ENCODE measurements around the gene FIGNL1.
A peak's percentile ranks its signal among the peaks of the same experiment; 100 is the strongest.

FIGNL1 gene, protein sequence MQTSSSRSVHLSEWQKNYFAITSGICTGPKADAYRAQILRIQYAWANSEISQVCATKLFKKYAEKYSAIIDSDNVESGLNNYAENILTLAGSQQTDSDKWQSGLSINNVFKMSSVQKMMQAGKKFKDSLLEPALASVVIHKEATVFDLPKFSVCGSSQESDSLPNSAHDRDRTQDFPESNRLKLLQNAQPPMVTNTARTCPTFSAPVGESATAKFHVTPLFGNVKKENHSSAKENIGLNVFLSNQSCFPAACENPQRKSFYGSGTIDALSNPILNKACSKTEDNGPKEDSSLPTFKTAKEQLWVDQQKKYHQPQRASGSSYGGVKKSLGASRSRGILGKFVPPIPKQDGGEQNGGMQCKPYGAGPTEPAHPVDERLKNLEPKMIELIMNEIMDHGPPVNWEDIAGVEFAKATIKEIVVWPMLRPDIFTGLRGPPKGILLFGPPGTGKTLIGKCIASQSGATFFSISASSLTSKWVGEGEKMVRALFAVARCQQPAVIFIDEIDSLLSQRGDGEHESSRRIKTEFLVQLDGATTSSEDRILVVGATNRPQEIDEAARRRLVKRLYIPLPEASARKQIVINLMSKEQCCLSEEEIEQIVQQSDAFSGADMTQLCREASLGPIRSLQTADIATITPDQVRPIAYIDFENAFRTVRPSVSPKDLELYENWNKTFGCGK

DNA sequence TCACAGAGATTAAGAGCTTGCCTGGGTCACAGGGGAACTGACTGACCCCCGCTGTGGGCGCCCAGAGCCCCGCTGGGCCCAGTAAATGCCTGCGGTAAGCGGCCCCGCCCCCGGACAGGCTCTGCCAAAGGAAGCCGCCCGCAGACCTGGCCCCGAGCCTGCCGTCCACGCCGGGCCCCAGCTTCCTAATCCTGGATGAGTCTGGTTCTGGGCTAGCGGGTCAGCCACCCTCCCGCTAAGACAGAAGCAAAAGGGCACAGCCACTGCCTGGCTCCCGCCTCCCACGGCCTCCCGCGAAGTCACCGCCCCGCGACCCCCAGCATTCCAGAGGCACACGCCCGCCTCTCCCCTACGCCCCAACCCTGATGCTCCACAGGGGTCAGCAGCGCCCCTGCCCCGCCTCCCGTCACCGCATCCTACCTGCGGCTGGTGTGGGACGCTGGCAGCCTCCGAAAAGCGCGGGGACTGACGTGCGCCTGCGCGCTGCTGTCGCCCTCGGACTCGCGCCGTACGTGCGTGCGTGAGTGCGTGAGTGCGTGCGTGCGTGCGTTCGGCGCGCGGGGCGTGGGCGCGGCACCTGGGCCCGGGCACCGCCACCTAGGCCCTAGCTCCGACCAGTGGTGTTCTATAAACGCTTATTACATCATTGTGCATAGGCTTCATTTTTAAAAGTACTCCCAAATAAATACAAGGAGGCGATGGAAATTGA is at the start of gene FIGNL1:
Gene FIGNL1 (minus strand): TSS at position 470 of the 709 bp plus-strand sequence. CDS start 3,063 bp downstream, outside the sequence.
- DNase-seq (ENCODE audit: low spot score) = peak; percentile 81

DNA sequence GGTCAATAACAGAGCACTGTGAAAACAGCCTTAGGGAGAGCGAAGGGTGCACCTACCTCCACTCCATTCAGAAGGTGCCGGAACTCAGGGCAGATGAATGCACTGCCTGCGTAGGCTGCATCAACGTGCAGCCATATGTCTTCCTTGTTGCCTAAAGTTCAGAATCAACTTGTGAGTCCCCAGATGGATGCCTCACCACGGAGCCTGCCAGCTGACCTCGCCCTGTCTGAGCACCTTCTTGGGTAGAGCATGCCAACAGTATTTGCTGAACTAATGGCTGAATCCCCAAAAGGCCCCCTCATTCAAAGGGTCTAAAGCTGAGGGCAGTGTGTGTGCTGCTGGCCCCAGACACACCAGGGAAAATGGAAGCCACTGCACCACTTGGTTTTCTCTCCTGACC is 48.9 kb upstream of the FIGNL1 start:
- no peak for DNase-seq (ENCODE audit: low spot score)

DNA sequence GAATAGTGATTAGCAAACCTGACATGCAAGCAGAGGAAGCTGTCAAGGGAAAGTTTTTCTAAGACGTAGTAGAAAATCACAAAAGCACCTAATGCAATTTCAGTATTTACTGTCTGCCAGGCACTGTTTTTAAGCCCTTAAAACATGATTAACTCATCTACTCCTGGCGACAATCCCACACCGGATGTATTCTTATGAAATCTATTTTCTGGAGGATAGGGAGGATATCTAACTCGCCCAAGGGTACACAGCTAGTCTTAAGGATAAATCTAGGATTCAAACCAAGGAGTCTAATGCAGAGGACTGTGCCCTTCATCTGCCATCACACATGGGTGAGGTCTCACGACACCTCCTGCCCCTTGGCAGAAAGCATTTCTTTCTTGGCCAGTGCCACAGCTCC is 47.8 kb upstream of the FIGNL1 start:
- DNase-seq (ENCODE audit: low spot score) = no peak

DNA sequence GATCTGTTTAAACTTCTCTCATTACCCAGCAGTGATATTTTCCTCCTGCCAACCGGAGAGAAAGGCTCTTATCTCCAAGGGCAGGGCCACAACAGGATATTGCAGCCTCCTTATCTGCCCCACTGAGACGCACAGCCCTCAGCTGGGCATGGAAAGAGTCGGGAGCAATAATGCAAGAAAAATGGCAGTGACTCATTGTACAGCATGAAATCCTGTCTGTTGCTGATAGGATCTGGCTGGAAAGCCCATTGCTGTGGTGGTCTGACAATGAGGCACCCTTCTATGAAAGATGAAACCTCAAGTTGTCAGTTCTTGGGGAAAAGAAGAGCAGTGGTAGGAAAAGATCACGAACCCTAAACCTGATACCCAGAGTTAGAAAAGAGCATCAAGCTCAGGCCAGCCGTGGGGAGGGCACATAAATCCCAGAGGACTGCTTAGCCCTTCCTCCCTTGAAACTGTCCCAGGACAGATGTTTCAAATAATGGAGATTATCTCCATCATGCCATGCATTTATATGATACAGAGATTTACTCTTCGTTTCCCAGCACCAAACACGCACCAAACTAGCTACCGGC is 47.0 kb upstream of the FIGNL1 start:
- peak; percentile 30 for DNase-seq (ENCODE audit: low spot score)

DNA sequence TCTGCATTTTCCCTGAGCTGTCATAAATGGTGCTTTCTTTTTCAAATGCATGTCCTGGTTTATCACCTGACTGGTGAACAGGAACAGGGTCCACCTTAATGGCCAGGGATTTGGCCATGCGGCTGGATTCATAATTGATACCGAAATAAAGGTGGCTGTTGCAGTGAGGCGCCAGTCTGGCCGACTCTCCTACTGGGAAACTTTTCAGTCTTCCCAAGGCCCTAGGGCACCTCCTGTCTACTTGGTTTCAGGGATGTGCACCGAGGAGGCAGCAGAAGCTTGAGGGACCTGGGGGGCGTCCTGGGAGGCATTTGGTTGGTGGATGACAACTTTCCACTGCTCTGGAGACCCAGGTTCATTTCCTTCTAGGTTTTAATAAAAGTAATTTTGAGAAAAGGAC is 46.4 kb upstream of the FIGNL1 start:
- no peak for DNase-seq (ENCODE audit: low spot score)

DNA sequence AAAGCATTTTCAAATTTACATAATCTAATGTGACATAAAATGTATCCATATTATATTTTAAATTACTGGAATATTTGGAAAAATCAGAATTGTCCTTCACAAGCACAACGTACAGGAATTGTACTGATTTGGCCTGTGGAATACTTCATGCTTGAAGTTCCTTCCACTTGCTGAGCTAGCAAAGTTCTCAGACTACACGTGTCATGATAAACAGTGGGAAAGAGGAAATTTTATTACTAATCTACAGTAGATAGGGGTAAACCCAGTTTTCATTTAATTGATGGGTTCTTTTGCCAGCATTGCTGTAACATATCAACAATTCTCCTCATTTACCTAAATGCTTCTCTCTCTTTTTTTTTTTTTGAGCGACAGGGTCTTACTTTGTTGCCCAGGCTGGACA is 45.6 kb upstream of the FIGNL1 start:
- no peak for DNase-seq (ENCODE audit: low spot score)

DNA sequence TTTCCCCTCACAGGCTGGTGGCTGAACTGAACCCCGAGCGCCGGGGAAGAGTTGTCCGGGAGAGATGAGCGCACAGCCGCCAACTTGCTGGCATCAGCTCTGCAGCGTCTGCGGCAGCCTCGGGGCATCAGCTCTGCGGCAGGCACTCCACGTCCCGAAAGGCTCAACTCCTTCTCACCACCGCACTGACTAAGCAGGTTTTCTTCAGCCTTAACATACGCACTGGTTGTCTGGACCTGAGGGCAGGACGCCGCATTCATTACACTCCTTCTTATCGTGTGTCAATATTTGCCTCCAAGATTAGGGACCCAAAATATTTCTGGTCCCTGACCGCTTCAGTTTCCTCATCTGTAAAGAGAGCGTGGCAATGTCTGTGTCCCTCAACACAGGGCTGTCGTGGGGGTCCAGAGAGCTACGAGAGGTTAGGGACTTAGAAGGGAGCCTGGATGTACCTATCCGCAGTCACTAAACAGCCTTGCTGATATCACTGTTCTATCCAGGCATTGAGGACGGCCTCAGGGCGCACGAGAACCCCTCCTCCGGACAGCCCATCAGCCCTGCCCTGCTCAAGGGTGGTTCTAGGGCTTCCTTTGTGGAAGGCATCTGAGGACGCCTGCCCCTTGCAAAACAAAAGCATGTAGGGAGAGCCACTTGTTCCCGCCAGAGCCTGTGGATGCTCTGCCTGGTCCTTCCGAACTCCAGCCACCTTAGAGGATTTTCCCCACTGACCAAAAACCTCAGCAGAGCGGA is 42.8 kb upstream of the FIGNL1 start:
- no peak for DNase-seq (ENCODE audit: low spot score)

DNA sequence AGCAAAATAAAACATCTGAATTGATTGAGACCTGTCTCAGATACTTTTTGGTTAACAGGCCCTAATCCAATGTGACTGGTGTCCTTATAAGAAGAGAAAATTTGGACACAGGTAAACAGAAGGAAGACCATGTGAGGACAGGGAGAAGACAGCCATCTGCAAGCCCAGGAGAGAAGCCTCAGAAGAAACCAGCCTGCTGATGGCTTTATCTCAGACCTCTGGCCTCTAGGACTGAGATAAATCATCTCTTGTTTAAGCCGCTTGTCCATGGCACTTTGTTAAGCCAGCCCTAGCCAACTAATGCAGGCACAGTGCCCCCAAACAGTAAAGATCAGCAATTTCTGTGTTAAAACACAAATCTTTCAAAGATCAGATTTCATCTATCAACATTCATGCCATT is 41.8 kb upstream of the FIGNL1 start:
- no peak for DNase-seq (ENCODE audit: low spot score)

DNA sequence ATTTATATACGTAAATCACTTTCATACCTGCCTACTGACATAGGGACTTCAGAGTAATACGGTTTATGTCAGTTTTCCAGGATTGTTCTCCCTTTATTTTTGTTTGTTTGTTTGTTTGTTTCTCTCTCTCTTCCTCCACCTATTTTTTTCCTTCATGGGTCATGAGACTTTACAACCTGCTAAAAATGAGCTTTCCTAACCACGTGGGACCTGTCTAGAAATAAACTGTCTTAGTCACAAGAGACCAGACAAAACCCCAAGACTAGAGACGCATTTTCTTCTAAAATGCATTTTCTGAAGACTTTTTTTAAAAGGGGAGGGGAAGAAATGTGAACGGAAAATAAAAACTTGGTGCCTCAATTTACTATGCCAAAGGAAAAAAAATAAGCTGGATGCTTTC is 41.1 kb upstream of the FIGNL1 start:
- no peak for DNase-seq (ENCODE audit: low spot score)

DNA sequence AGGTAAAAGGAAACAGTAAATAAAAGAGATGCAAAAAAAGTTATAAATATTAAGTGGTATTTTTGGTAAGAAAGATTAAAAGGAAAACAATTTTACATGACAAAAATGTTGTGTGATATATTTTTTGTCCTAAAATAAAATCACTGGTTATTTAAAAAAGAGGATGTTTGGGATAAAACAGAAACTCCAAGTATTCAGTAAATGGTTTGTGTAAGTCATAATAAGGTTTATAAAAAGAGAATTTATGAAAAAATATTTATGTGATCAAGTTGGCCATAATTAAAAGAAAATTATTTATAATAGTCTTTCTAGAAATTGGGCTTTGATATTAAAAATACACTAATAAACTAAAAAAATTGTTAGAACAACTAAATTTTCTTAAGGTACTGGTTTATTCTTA is 38.2 kb upstream of the FIGNL1 start:
- no peak for DNase-seq (ENCODE audit: low spot score)

DNA sequence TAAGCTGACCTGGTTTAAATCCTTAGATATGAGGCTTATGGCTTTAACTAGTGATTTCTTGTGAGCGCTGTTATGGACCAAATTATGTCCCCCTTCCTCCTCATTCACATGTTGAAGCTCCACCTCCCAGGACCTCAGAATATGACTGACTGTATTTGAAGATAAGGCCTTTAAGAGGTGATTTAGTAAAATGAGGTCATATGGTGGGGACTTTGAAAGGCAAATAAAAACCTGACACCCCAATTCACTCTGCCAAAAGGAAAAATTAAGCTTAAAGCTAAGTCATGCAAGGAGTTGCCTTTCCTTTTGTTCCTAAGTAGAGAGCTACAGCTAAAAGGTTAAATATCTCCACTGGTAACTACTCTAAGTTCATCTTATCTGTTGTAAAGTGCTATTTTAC is 36.4 kb upstream of the FIGNL1 start:
- no peak for DNase-seq (ENCODE audit: low spot score)

DNA sequence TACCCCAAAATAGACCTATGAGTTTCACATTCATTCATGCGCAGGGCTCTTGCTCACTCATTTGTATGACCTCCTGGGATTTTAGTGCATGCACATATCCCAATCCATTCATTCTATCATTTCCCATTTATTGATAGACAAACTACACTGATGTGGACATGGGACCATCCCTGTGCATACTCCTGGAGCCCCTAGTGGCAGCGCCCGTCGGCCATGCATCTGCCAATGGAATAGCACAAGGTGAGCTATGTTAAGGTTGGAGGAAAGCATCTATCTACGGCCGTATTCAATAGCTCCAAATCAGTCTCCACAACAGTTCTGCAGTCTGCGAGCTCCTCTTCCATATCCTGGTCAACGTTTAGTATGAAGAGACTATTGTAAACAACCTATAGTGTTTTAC is 31.7 kb upstream of the FIGNL1 start:
- no peak for DNase-seq (ENCODE audit: low spot score)

DNA sequence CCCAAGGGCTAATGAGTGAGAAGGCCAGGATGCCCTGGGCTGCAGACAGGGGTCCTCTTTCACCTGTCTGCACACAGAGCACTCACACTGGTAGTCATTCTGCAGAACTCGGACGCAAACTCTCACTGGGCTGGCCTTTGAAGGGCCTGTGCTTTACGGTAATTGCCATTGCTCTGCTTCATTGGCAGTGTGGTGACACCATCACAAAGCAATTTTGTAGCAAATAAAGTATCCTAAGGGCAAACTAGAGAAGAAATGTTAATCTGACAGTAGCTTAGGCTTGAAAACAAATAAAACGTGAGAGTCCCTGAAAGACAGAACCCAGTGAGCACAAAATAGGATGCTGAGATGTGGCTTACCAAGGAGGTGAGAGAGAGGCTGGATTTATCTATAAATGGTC is 30.6 kb upstream of the FIGNL1 start:
- DNase-seq (ENCODE audit: low spot score) = no peak

DNA sequence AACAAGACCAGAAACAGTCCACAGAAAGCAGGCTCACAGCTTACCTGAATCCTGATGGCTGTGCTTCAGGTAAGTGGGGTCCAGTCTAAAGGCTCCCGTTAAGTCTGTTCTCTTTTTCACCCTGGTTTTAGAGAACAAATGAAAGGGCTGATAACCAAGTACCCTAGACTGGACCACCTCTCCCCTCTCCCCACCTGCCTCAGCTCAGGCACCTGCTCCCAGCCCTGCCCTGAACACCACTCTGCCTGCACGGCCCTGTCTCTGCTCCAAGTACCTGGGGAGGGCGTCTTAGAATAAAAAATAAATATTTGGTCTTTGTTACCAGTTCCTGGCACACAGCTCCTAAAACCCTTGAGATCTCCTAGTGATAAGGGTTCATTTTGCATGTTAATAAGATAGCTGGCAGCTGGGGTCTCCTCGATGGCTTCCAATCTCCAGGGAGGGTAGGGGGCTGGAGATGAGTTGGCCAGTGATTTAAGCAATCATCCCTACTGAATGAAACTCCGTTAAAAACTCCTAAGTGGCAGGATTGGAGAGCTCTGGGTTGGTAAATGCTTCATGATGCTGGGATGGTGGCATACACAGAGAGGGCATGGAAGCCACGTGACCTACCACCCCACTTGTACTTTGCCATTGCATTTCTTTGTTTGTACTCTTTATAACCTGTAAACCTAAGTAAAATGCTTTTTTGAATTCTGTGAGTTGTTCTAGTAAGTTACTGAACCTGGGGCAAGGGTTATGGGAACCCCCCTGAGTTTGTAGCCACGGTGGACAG is 29.8 kb upstream of the FIGNL1 start:
- DNase-seq (ENCODE audit: low spot score) = no peak

DNA sequence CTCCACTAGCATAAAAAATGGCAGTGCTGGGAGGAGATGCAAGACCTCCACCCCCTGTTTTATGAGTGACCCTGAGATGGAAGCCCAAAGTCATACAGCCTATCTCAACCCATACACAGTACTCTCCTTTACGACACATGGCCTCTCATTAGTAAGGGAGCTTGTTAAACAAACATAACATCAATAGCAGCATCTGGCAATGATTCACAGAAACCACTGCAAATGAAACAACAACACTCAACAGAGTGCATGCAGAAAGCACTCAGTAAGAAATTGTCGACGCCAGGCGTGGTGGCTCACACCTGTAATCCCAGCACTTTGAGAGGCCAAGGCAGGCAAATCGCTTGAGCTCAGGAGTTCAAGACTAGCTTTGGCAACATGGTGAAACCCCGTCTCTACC is 27.5 kb upstream of the FIGNL1 start:
- DNase-seq (ENCODE audit: low spot score) = peak; percentile 60

DNA sequence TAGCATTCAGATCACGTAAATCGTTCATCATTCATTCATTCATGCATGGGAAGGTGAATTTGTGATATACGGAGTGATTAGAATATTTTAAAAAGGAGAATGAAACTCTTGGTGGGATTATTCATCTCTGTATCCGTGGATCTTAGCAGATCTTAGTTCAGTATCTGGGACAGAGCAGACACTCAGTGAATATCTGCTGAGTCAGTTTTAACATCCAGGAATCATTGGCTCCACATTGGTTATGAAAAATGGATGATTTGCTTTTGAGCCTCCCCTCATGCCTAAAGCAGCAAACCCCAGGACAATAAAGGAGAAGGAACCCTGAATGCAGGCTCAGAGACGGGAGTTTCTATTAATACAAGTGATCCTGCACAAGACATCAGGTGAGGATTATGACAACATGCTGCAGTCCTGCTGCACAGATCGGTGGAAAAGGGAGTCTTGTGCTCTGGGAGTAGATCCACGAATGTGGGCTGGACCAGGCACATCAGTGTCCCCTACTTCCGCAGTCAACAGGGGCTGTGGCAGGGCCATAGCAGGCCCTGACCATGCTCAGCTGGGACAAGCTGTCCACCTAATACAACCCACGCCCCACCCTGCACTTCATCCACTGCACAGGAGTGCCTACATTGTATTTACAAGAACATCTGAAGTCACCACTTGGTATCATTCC is 26.9 kb upstream of the FIGNL1 start:
- DNase-seq (ENCODE audit: low spot score) = no peak

DNA sequence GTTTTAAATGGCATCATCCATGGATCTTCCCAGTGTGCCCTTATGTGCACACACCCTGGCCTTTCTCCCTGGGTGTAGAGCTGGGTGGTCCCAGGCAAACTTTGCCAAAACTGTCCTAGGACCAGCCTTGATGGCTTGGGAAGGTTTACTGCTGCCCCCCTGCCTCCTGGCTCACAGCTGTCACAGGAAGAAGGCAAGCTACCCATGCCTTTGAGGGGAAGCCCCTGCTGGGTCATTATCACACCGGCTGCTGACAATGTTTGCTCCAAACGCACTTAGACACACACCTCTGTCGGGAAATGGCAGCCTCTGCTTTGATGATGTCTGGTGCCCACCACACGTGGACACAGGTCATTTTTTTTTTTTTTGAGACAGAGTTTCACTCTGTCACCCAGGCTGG is 25.2 kb upstream of the FIGNL1 start:
- no peak for DNase-seq (ENCODE audit: low spot score)

DNA sequence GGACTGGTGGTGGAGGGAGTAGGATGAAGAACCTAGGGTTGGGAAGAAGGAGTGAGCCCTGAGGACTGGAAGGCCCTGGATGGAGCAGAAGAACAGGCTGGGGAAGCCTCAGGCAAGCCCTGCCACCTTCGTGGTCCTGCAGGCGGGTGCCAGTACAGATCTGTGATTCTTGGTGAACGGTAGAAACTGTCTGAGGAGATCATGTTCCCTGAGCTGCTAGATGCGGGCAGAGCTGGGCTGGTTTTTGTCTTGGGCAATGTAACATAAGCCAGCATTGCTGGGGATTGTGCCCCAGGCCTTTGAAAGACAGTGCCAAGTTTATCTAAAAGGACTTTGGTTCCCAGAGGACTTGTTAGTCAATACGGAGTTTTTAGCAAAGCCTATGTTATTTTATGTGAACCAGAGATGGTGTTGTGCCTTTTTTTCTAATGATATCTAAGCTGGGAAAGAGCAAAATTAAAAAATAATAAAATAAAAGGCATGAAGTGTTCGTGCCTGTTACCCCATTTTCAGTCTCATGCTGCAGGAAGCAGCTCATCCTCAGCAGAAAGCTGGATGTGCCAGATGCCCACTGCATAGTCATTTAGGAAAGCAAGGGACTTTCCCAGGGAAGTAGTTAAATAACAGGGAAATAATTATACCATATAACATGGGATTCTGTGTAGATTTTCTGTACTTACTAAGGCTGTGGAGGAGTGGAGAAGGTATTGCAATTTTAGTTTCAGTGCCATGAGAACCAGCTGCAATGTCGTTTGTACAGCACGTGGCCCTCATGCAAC is 24.4 kb upstream of the FIGNL1 start:
- no peak for DNase-seq (ENCODE audit: low spot score)

DNA sequence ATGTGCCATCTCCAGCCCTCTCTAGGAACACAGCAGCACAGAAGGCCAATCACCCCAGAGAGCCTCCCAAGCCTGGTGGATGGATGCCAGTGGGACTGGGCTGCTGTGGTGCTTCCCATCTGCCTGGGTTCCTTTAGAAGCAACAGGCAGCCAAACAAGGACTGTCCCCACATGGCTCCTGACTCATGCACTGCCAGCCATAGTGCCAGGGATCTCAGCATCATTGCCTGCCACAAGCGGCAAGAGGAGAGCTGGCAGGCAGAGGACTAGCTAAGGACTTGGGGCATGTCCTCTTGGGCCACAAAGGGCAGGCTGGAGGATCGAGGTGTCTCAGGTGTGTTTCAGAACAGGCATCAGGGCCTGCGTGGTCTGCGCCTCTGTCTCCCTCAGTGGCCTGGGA is 23.4 kb upstream of the FIGNL1 start:
- no peak for DNase-seq (ENCODE audit: low spot score)

DNA sequence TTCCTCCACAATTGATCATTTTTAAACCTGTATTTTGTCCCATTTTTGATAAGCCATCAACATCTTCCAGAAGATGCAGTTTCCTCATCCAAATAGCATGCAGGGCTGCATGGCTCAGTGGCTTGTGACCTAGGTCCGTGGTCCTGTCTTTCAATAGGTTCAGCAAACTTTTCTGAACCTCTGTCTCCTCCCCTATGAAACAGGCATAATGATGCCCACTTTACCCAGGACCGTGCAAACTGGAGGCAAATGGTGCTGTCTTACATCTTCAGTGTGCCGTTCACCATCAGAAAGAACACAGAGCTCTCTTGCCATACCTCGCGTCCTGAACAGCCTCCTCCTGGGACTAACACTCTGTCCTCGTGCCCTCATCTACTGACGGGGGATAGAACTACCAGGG is 22.3 kb upstream of the FIGNL1 start:
- DNase-seq (ENCODE audit: low spot score) = no peak

Data from HuH-7 (cell line).